GM18520 (cell line): ENCODE results near the gene RSF1.

Source experiments
- ATAC-seq: cut with Tn5 transposase; IDR thresholded peaks from one replicate; pipeline ENCODE4 v1.9.1; 2021; ENCODE audit not compliant: unreplicated experiment

The RSF1 gene

GRCh38 chr11:77750394-77751156 is 69.9 kb downstream of the RSF1 start:
- ATAC-seq = no peak

GRCh38 chr11:77749232-77749631 is 71.3 kb downstream of the RSF1 start:
- no peak for ATAC-seq

GRCh38 chr11:77748266-77748665 is 72.3 kb downstream of the RSF1 start:
- no peak for ATAC-seq

GRCh38 chr11:77747381-77747969 is 73.0 kb downstream of the RSF1 start:
- no peak for ATAC-seq

GRCh38 chr11:77736473-77736872 is 84.0 kb downstream of the RSF1 start:
- no peak for ATAC-seq

- no peak for ATAC-seq
These were observed 85.6 kb downstream of the RSF1 start for GRCh38 chr11:77734890-77735289.

GRCh38 chr11:77732143-77732542 is 88.4 kb downstream of the RSF1 start:
- ATAC-seq = no peak

- ATAC-seq = no peak
These were observed 89.7 kb downstream of the RSF1 start for GRCh38 chr11:77730789-77731188.

- ATAC-seq = no peak
These were observed 91.5 kb downstream of the RSF1 start for GRCh38 chr11:77729063-77729462.

- ATAC-seq = no peak
These were observed 92.2 kb downstream of the RSF1 start for GRCh38 chr11:77728203-77728786.

GRCh38 chr11:77726524-77726923 is 94.0 kb downstream of the RSF1 start:
- ATAC-seq = no peak

- ATAC-seq = no peak
These were observed 95.1 kb downstream of the RSF1 start for GRCh38 chr11:77725433-77725832.

- ATAC-seq = no peak
These were observed 95.9 kb downstream of the RSF1 start for GRCh38 chr11:77724636-77725035.

- no peak for ATAC-seq
These were observed 97.5 kb downstream of the RSF1 start for GRCh38 chr11:77723024-77723423.

GRCh38 chr11:77710358-77710757 is 110.2 kb downstream of the RSF1 start:
- no peak for ATAC-seq

- ATAC-seq = no peak
These were observed 114.5 kb downstream of the RSF1 start for GRCh38 chr11:77705876-77706579.

GRCh38 chr11:77705195-77705875 is 115.2 kb downstream of the RSF1 start:
- no peak for ATAC-seq

GRCh38 chr11:77704029-77704428 is 116.5 kb downstream of the RSF1 start:
- ATAC-seq = no peak

GRCh38 chr11:77699425-77699824 is 121.1 kb downstream of the RSF1 start:
- no peak for ATAC-seq

- no peak for ATAC-seq
These were observed 121.6 kb downstream of the RSF1 start for GRCh38 chr11:77698896-77699295.

GRCh38 chr11:77697865-77698264 is 122.7 kb downstream of the RSF1 start:
- ATAC-seq = no peak
